Measurements from ENCODE around the gene ZMYM3.

ZMYM3 gene

GRCh38 chrX:71253253-71254091, 468 bp downstream of the ZMYM3 start:
- Histone ChIP-seq H3K27ac (peak overlapping the region; percentile 49), H3K4me3 (ENCODE audit: low read depth, low read length) (peak overlapping the region; percentile 74), H3K36me3 (replicated peaks) (no peaks in the 10 kb centered on the region), H3K27me3 (replicated peaks) (no peaks in the 10 kb centered on the region)
- in situ Hi-C loops (cut with HindIII; ENCODE audit: low pct_ligation_motif_present, low sequenced_read_pairs): no loop called here
- TF ChIP-seq CTCF (IDR thresholded peaks at IDR 0.05; ENCODE audit: low read depth, low read length, missing control alignments): peak; percentile 64
- peak; percentile 14 for DNase-seq

- in situ Hi-C loops (cut with HindIII; ENCODE audit: low pct_ligation_motif_present, low sequenced_read_pairs): no loop called here
Measured at GRCh38 chrX:71252221-71252620, 1.7 kb downstream of the ZMYM3 start.

GRCh38 chrX:71251466-71251973, 2.4 kb downstream of the ZMYM3 start:
- in situ Hi-C loops (cut with HindIII; ENCODE audit: low pct_ligation_motif_present, low sequenced_read_pairs): no loop called here
- H3K27me3 ChIP-seq (replicated peaks): no peaks in the 10 kb centered on the region
- no peak overlapping the region for H3K4me3 ChIP-seq (ENCODE audit: low read depth, low read length)
- no peaks in the 10 kb centered on the region for H3K36me3 ChIP-seq (replicated peaks)
- DNase-seq: no peak
- no peak overlapping the region for H3K27ac ChIP-seq
- no peak for TF ChIP-seq CTCF (IDR thresholded peaks at IDR 0.05; ENCODE audit: low read depth, low read length, missing control alignments)

More at GRCh38 chrX:71252221-71252620, 1.7 kb downstream of the ZMYM3 start:
- no peak for DNase-seq
- no peak for TF ChIP-seq CTCF (IDR thresholded peaks at IDR 0.05; ENCODE audit: low read depth, low read length, missing control alignments)
- Histone ChIP-seq H3K4me3 (ENCODE audit: low read depth, low read length) (no peak overlapping the region), H3K27me3 (replicated peaks) (no peaks in the 10 kb centered on the region), H3K27ac (no peak overlapping the region), H3K36me3 (replicated peaks) (no peaks in the 10 kb centered on the region)

- H3K27me3 ChIP-seq (replicated peaks): no peaks in the 10 kb centered on the region
- H3K27ac ChIP-seq: no peak overlapping the region
- no peak overlapping the region for H3K4me3 ChIP-seq (ENCODE audit: low read depth, low read length)
- peaks cover 2% of the 10 kb centered on the region for H3K36me3 ChIP-seq (replicated peaks)
- TF ChIP-seq CTCF (IDR thresholded peaks at IDR 0.05; ENCODE audit: low read depth, low read length, missing control alignments): no peak
- in situ Hi-C loops (cut with HindIII; ENCODE audit: low pct_ligation_motif_present, low sequenced_read_pairs): no loop called here
- no peak for DNase-seq
Measured at GRCh38 chrX:71250841-71251240, 3.1 kb downstream of the ZMYM3 start.

GRCh38 chrX:71245159-71245558, 8.8 kb downstream of the ZMYM3 start:
- Histone ChIP-seq H3K36me3 (replicated peaks) (peaks cover 12% of the 10 kb centered on the region), H3K4me3 (ENCODE audit: low read depth, low read length) (no peak overlapping the region), H3K27ac (no peak overlapping the region), H3K27me3 (replicated peaks) (no peaks in the 10 kb centered on the region)
- no peak for TF ChIP-seq CTCF (IDR thresholded peaks at IDR 0.05; ENCODE audit: low read depth, low read length, missing control alignments)
- DNase-seq: no peak
- in situ Hi-C loops (cut with HindIII; ENCODE audit: low pct_ligation_motif_present, low sequenced_read_pairs): no loop called here

Data from brain microvascular endothelial cell (primary cell).